IPS-18c (cell line): ENCODE data around the gene CACNA2D3.

Source experiments
- H3K4me3 ChIP-seq: 2 replicates; pipeline ENCODE4 v1.7.0; 2013; ENCODE audit warnings: low read depth, mild to moderate bottlenecking, low read length, moderate library complexity; ENCODE audit not compliant: insufficient read depth
- H3K9me3 ChIP-seq: one replicate; pipeline ENCODE4 v1.6.1; 2013; ENCODE audit warnings: mild to moderate bottlenecking, low read length, moderate library complexity; ENCODE audit not compliant: control insufficient read depth, insufficient read depth

CACNA2D3 gene

DNA sequence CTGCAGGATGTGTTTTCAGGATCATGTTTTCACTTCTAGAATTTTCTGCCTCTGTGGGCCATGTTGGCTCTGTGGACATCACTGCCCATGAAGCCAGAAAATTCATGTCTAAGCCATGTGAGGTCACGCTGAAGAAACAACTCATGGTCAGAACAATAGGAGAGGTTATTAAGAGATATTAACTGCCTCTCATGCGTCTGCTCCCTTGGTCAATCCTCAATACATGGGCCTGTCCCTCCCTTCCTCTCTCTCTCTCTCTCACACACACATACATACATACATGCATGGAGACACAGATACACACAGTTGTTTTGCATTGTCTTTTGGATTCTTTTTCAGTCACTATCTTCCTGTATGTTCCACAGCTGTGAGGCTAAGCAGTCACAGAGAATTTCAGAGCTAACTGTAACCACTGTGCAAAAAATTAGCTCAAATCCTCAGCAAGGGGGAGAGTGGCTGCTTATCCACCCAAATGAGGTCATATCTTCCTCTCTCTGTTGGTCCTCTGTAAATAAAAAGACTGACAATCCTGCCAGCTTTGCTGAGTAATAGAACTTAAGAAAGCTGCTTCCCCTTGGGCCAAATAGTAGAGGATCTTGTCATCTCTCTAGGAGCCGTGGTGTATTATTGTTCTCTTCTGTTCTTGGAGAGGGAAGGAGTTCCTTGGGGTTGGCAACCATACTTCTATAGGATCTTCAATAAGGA, 759.9 kb downstream of the CACNA2D3 start:
- no peaks in the 10 kb centered on the region for H3K9me3 ChIP-seq
- no peak overlapping the region for H3K4me3 ChIP-seq

DNA sequence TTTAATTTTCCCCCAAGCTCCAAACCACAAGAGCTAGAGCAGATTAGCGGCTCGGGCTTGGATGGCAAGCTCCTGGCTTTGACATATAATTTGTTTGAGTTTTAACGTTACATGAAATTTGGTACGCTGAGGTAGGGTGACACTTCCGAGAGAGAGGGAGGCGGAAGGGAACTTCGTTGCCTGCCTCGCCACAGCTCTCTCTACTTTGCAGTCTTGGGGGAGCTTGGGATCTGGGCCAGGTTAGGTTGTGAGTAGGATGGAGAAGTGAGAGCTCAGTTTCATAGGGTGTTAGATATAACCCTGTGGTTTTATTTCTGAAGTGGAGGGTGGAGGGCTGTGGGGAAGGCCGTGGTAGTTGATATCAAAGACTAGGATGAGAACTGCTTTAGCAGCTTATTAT, 765.8 kb downstream of the CACNA2D3 start:
- Histone ChIP-seq H3K4me3 (no peak overlapping the region), H3K9me3 (no peaks in the 10 kb centered on the region)

DNA sequence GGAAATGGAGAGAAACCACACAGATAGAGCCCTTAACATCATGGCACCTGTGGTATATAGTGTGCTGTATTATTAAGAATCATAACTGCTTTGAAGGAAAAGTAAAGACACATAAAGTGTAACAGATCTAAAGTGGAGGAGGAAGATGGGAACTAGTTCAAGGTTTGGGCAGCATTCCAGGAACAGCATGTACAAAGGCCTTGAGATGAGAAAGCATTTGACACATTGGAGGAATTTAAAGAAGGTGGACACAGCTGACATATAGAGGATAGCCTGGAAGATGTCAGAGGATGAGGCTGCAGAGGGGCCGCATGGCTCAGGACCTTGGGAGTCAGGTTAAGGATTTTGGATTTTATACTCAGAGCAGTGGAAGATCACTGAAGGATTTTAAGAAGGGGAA, 766.5 kb downstream of the CACNA2D3 start:
- H3K9me3 ChIP-seq: no peaks in the 10 kb centered on the region
- no peak overlapping the region for H3K4me3 ChIP-seq

- no peaks in the 10 kb centered on the region for H3K9me3 ChIP-seq
These were observed 767.4 kb downstream of the CACNA2D3 start for GRCh38 chr3:54889731-54890130.

GRCh38 chr3:54891540-54891897, 769.2 kb downstream of the CACNA2D3 start:
- Histone ChIP-seq H3K9me3 (no peaks in the 10 kb centered on the region), H3K4me3 (no peak overlapping the region)

More at GRCh38 chr3:54889731-54890130, 767.4 kb downstream of the CACNA2D3 start:
- no peak overlapping the region for H3K4me3 ChIP-seq

GRCh38 chr3:54892168-54892567, 769.8 kb downstream of the CACNA2D3 start:
- H3K4me3 ChIP-seq: no peak overlapping the region
- H3K9me3 ChIP-seq: no peaks in the 10 kb centered on the region

GRCh38 chr3:54895613-54896012, 773.3 kb downstream of the CACNA2D3 start:
- H3K4me3 ChIP-seq: no peak overlapping the region

GRCh38 chr3:54897028-54897711, 774.8 kb downstream of the CACNA2D3 start:
- Histone ChIP-seq H3K9me3 (no peaks in the 10 kb centered on the region), H3K4me3 (no peak overlapping the region)

More at GRCh38 chr3:54895613-54896012, 773.3 kb downstream of the CACNA2D3 start:
- H3K9me3 ChIP-seq: no peaks in the 10 kb centered on the region

GRCh38 chr3:54899273-54899672, 776.9 kb downstream of the CACNA2D3 start:
- H3K9me3 ChIP-seq: no peaks in the 10 kb centered on the region
- H3K4me3 ChIP-seq: no peak overlapping the region

GRCh38 chr3:54900838-54901591, 778.7 kb downstream of the CACNA2D3 start:
- Histone ChIP-seq H3K9me3 (no peaks in the 10 kb centered on the region), H3K4me3 (no peak overlapping the region)

DNA sequence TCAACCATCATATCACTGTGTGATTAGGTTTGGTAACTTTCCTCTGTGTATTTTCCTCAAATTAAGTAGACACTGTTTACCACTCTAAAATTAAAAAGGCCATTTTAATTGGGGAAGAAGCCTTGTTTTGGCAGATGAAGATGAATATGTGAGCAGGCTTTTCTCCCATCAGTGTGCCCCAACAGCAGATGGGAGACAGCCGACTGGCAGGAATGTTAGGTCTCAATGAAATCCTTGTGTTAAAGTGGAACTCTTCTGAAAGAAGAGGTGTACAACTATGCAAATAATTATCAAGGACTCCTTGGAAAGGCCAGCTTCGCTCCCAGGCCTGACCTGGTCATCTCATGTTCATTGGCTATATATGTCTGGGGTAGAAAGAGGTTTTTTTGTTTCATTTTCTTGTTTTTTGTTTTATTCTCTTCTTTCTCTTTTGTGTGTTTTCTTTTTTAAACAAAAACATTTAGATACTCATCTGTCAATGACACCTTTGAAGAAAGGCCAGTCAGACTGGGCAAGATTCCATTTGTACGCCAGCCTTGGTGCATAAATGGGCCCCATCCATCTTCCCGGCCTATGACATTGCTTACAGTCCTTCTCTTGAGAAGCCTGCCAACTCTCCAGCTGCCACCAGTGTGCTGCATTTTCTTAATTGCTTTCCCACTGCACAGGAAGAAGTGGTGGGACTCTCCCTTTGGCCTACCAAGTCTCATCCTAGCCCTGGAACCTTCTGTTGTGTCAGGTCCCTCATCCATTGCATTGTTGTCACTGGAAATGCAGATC, 779.7 kb downstream of the CACNA2D3 start:
- no peaks in the 10 kb centered on the region for H3K9me3 ChIP-seq
- H3K4me3 ChIP-seq: no peak overlapping the region

DNA sequence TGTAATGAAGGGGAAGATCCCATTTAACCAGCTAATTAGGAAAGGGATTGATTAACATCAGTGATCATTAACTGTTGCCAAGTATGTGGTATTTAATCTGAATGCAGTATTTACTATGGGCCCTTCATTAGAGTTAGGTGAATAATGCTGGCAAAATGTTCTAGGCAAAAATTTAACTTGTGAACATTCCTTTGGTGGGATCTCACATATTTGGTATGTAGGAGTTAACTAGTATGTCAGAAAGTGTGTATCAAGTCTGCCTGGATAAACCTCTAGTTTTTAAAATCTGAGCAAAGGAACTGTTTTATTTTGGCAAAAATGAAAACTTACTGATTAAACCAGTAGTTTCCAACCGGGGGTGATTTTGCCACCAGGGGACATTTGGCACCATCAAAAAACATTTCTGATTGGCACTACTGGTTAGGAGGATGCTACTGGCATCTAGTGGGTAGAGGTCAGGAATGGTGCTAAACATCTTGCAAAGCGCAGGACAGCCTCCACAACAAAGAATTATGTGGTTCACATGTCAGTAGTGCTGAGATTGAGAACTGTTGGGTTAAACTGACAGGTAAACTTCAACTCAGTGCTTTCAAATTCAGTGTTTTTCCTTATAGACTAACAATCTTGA, 783.0 kb downstream of the CACNA2D3 start:
- no peak overlapping the region for H3K4me3 ChIP-seq
- H3K9me3 ChIP-seq: no peaks in the 10 kb centered on the region

DNA sequence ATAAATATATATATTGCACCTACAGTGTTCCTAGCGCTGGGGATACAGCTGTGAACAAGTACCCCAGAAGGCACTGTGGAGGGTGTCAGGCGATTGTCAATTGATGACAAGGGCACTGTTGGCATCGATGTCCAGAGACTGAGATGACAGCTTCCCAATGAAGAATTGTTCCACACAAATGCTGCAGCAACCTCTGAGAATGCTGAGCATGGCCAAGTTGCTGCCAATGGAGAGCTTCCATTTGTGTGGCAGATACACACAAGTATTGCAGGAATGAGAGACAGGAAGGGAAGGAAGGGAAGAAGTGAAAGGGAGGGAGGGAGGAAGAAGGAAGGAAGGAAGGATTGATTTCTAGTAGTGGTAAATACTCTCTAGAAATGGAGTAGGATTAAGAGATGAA, 783.6 kb downstream of the CACNA2D3 start:
- Histone ChIP-seq H3K9me3 (no peaks in the 10 kb centered on the region), H3K4me3 (no peak overlapping the region)

DNA sequence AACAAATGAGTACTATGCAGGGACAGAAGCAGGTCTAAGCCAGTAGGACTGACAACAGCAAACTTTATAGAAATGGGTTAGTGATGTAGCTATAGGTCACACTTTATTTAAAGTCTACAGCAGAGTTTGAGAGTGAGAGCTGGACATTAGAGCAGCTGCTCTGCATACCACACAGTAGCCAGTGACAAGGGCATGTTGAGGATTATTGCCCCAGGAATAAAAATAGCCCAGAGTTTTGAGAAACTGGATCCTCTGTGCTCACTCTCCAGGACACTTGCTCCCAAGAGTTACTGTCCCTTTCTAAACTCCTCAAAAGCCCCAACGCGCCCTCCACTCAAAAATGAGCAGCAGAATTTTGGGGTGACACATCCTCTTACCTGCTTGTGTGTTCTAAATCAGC, 784.4 kb downstream of the CACNA2D3 start:
- Histone ChIP-seq H3K4me3 (no peak overlapping the region), H3K9me3 (no peaks in the 10 kb centered on the region)

DNA sequence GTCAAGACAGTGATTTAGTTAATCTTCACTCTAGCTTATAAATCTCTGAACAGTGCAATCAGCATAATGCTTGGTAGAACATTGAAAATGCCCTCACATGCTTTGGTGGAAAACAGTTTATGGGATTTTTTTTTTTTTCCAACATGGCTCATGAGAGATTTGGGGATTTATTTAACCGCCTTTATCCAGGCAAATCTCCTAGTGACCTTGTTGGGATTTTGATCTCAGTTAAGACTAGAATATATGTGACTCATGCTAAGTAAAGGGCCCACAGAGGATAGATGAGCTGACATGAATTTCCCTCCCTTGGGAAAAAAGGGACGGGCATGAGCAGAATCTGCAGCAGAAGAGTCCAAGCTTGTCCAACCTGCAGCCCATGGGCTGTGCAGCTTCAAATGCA, 786.8 kb downstream of the CACNA2D3 start:
- H3K9me3 ChIP-seq: no peaks in the 10 kb centered on the region
- no peak overlapping the region for H3K4me3 ChIP-seq

GRCh38 chr3:54914180-54914579, 791.8 kb downstream of the CACNA2D3 start:
- no peak overlapping the region for H3K4me3 ChIP-seq
- H3K9me3 ChIP-seq: no peaks in the 10 kb centered on the region

DNA sequence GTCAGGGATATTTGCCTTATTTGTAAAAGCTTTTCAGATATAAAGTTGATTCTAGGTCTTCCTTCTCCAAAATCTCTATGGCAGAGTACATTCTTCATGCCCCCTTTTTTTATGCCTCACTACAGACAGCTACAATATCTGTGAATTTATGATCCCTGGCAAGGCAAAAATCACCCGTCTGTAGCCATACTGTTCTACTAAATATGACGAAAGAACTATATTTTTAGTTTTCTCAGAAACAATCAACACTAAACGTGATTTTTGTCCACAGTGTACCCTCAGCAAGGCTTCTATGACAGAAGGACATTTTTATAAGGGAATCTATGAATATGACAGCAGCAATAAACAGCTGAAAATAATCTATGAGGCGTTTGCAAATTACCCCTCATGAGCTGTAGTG, 792.8 kb downstream of the CACNA2D3 start:
- H3K4me3 ChIP-seq: no peak overlapping the region
- H3K9me3 ChIP-seq: no peaks in the 10 kb centered on the region
